Prostate gland (tissue), 2 donors: ENCODE measurements around the gene CDX1.

Experiments used
- POLR2A ChIP-seq: fragments of 450-650 bp; IDR thresholded peaks from one replicate; pipeline ENCODE4 v1.6.1; 2016; ENCODE audit warnings: antibody characterized with exemption, mild to moderate bottlenecking
- POLR2AphosphoS5 ChIP-seq: sonication (generic); formaldehyde crosslinking; IDR thresholded peaks from one replicate; pipeline ENCODE4 v1.6.1; 2017; ENCODE audit warnings: antibody characterized with exemption
- TF ChIP-seq, protein P1 (sequence below), 4 experiments: fragments of 200-600 bp in 2 of 4; fragments of 450-650 bp in 2 of 4; sonication (generic) in 2 of 4; IDR thresholded peaks; 1 replicate in 3 of 4; 2 replicates in 1 of 4; pipeline ENCODE4 v1.5.1; 2016 to 2019; ENCODE audit warnings: antibody characterized with exemption in 4 of 4, mild to moderate bottlenecking in 2 of 4, moderate library complexity in 2 of 4

DNA sequence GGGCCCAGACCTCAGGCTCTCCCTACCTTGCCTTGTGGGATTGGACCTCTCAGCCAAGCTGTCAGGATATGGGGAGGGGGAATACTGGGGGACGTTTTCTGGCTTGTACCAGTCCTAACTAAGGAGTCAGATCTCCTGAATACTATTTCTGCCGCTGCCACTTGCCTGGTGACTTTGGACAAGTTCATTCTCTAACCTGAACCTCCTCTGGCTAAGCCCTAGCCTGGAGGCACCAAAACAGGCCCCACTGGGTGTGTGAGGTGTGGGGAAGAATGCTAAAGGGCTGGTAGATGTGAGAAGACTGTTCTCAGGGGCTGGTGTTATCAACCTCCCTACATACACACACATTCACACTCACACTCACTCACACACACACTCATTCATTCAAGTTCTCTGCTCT, 24.4 kb downstream of the CDX1 start:
- TF ChIP-seq, protein P1, sequence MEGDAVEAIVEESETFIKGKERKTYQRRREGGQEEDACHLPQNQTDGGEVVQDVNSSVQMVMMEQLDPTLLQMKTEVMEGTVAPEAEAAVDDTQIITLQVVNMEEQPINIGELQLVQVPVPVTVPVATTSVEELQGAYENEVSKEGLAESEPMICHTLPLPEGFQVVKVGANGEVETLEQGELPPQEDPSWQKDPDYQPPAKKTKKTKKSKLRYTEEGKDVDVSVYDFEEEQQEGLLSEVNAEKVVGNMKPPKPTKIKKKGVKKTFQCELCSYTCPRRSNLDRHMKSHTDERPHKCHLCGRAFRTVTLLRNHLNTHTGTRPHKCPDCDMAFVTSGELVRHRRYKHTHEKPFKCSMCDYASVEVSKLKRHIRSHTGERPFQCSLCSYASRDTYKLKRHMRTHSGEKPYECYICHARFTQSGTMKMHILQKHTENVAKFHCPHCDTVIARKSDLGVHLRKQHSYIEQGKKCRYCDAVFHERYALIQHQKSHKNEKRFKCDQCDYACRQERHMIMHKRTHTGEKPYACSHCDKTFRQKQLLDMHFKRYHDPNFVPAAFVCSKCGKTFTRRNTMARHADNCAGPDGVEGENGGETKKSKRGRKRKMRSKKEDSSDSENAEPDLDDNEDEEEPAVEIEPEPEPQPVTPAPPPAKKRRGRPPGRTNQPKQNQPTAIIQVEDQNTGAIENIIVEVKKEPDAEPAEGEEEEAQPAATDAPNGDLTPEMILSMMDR (IDR thresholded peaks at IDR 0.05), result no peak
- TF ChIP-seq POLR2A, result no peak
- no peak for TF ChIP-seq POLR2AphosphoS5
